Stimulated activated CD8-positive, alpha-beta memory T cell treated with anti-CD3 and anti-CD28 coated beads, Interleukin-15, amount 100 ng/mL, for 4 hours (primary cell): ENCODE results near the gene ULK3.

Experiments used
- DNase-seq, 2 donors: peaks; one replicate each; pipeline ENCODE4 v3.0.0-alpha.2; 2020; ENCODE audit warnings: low read depth in 2 of 2

ULK3 gene

DNA sequence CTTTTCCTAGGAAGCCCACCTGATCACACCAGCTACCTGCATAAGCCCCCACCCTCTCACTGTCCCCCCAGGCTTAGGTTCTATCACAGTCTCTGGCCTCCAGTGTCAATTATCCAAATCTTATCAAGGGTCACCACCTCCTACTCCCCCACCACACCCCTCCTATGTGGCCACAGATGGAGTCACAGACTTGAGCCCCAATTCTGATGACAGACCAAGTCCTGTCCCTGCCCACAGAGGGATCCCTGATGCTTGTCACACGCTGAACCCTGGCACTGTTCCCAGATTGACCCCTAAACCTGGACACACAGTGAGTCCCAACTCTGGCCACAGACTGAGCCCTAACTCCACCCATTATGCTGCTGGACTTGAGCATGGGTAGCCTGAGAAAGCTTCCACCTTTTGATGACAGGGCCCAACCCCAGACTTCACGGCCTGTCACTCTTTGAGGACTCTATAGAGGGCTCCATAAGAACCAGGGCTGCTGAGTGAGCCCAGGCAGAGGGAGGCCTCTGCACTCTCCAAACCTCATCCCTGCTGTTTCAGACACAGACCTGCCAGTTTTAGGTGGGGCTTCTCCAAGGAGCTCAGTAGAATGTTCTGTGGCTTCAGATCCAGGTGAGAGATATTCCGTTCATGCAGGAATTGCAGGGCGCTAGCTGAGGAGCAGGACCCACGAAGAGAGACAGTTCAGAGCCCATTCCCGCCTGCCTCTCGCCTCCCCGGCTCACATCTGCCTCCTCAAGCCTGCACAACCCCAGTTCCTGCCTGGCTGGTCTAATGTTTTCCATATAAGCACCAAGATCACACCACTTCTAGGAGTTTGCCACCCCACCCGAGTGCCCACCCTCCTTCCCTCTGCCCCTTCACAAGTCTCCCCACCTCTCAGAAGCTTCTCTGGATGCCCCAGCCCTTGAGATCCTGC is 1.8 kb downstream of the ULK3 start:
- DNase-seq: no peak

DNA sequence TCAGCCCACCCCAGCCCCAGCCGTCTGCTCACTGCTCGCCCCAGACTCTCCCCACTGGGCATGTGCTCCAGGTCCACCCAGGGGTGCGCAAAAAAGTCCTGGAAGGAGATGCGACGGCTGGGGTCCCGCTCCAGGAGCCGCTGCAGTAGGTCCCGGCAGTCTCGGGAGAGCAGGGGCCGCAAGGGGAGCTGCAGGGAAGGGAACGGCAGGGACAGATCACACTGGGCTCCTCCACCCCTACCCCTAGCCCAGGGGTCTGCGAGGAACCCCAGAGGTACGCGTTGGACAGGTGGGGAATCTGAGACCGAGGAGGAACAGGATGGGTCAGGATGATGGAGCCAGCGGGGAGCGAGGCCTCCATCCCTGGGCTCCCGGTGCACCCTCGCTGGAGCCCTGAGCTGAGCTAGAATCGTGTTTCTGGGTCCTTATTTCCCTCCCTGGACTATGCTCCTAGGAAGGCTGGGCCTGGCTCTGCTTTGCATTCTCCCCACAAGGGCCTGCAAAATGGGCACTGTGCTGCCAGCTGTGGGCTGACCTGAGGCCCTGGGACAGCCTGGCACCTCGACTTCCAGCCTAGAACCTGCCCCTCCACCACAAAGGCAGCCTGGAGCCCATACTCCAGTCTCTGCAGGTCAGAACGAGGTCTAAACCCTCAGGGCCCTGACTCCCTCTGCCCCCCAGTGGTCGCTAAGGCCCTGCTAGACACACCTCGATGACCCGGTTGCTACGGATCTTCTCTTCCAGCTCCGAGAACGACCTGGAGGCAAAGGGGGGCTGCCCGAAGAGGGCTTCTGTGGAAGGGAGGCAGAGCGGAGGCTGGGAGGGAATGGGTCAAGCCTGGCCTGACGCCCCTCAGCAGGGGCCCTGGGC is 3.2 kb downstream of the ULK3 start:
- DNase-seq: no peak

DNA sequence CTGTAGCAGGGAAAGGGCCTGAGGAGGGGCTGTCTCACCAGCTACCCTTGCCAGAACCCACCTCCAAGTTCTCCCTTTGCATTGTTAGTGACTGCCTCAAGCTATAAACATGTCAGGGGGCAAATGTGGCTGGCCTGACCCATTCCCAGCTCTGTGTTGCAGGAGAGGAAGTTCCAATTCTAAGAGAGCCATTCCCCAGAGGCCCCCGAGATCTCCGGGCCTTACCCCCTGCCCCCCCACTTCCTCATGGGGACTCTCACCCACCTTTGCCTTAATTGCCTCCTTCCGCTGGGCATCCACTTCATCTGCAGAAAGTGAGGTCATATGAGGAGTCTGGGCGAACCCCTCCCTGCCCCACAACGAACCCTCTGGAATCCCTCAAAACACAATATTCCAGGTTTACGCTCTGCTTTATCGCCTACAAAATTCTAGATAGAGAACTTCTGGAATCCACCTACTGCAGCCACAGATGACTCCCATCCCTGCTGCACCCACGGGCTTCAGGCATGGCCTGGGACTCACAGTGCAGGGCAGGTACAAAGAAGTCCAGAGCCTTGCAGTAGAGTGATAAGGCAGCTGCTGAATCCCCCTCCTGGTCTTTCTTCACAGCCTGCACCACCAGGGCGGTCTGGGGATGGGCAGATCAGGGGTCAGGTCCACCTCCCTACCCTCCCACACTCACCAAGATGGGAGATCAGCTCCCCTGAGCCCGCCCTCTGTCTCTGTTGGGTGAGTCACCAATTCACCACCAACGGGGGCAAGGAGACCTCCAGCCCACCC is 4.0 kb downstream of the ULK3 start:
- no peak for DNase-seq

DNA sequence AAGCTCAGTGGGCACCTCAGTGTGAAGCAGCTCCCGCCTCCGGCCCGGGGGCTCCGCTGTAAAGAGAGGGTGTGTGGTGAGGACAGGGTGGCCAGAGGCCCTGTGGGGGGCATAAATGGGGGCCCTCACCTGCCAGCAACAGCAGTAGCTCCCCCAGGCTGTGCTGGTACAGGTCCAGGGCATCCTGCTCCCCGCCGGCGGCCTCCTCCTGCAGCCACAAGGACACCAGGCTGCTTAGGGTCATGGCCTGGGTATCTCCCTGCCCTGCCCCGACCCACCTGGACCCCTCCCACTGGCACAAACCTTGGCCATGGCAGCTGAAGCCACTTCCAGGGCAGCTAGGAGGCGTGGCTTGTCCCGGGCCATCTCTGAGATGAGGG is 4.8 kb downstream of the ULK3 start:
- no peak for DNase-seq

DNA sequence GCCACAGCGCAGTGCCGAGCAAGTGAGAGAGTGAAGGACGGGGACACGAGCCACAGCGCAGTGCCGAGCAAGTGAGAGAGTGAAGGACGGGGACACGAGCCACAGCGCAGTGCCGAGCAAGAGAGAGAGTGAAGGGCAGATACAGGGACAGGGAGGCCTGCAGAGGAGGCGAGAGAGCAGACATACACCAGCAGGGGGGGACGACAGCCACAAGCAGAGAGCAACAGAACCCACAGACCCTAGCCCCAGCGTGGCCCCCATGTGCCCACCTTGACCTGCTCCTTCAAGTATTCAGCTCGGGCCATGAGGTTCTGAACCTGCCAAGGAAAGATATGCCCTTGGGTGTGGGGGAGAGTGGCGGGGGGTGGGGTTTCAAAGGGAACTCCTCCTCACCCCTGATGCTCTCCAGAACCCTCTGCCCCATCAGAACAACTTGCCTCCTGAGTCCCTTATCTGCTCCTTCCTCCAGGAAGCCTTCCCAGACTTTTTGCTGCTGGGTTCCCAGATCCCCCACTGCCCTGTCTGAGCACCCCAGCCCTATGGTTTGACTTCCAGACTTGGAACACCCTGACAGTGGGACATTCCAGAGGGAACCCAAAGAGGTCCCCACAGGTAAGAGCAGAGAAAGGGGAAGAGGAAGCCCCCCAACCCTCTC is 5.3 kb downstream of the ULK3 start:
- DNase-seq: no peak

DNA sequence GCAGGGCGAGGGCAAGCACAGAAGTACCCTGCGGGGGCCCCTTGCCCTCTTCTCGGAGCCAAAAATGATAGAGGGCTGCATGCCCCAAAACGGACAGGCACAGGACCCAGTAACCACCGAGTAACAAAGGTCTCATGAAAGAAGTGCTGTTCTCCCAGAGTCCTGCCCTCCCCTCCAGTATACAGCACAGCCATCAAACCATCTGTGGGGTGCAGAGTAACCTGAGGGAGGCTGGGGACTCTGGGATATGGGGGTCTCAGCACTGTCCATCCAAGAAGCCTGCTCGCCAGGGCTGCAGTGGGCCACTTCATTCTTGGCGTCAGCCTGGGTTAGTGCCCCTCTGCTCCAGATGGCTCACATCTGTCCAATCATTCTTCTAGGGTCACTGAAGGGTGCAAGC is 6.1 kb downstream of the ULK3 start:
- no peak for DNase-seq

DNA sequence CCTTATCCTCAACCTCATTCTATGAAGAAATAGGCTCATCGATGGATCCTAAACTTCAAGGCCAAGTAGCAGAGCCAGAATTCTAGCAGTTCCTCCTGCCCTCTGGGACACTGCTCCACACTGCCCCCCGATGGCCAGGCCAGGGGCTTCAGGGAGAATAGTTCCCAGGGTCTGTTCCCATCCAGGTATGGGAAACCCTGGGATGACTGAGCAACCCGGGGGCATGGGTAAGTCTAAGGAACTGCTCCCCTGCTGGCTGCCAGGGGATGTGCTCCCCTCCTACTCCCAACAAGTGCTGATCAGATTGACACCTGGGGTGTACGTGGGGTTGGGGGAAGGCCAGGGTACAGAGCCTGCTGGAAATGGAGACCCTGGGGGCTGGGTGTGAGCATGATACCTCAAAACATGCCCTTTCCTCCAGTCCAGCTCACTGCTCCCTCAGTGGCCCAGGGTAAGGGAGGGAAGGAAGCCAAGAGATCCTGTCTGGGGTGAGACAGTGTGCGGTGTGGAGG is 7.6 kb downstream of the ULK3 start:
- DNase-seq: no peak

DNA sequence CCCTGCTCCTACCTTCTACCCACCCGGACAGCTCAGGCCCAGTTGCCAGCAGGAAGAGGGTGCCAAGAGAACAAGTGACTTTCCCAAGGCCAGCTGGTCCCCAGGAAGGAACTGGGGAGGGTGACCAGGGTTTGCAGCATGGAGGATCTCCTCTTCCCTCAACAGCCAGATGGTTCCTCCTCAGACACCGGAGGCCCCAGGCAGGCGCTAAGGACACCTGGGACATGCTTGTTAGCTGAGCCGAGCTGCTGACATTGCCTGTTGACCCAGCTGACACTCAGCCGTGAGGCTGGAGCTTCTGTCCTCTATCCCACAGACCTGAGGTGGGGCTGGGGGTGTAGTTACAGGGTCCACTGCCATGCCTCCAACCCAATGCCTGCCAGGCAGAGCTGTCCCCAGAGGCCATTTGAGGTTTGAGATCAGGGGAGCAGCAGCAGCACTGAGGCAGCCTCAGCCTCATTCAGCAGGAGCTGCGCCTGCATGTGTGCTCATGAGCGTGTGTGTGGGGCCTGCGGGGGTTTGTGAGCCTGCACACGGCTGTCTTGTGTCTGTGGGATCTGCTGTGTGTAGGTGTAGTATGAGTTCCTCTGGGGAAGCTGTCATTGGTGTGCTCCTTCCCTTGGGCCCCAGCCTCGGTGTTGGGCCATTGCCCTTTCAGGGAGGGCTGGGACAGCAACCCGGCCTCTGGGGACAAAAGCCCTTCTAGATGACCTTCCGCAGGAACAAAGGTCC is 9.4 kb downstream of the ULK3 start:
- DNase-seq: no peak

DNA sequence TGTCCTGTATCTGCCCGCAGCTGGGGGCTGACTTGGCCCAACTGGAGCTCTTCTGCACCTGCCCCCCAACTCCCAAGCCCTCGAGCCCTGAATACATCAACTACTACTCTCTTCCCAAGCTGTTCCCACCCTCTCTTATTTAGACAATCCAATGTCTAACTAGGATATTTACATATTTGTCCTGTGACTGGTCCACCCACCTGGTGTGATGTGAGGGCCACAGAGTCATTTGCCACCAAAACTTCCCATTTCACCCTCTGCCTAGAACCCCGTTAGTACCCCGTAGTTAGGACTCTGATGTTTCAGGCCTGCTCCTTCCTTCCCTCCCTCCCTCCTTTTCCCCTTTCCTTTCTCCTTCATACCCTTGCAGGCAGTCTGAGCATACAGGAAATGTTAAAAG is 10.1 kb downstream of the ULK3 start:
- DNase-seq: no peak

DNA sequence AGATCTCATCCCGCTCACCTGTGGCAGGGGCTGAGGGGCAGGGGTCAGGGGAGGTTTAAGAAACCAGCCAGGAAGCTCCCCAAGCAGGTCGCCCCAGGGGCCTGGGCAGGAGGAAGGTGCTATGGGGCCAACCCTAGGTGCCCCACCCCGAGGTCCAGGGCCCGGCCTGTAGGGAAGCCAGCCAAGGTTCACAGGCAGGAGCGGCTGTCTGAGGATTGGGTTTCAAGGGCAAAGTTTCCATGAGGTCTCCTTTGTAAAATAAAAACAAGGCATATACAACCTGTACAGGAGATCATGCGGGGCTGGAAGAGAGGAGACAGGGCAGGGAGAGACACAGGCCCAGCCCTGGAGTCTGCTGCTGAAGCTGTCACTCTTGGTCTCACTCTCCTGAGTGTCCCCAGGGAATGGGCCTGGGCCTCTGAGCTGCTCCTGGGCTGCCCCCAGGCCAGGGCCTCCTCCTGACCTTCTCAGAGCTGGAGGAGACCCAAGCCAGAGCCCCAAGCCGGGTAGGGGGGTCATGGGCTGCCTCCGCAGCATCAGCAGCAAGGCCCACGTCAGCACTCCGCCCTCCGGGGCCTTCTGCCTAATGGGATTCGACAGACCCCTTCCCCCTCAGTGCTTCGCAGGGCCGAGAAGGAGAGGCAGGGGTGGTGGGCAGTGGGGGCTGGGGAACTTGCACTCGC is 11.0 kb downstream of the ULK3 start:
- DNase-seq: no peak

DNA sequence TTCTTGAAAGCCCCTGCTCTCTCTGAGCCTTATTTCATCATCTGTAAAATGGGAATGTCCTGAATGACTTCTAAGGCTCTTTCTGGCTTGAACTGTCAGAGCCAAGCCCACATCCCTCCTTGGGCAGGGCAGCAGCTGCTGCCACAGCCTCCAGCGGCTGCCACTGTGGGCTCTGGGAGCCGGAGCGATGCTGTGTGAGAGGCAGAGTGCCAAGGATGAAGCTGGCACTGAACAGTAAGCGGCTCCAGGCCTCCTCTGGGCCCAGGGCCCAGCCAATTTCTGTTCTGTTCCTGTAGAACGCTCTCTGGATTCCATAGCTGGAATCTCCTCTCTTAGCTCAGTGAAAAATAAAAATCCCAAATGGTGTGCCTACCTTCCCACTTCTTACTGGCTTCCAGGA is 12.1 kb downstream of the ULK3 start:
- DNase-seq: no peak

DNA sequence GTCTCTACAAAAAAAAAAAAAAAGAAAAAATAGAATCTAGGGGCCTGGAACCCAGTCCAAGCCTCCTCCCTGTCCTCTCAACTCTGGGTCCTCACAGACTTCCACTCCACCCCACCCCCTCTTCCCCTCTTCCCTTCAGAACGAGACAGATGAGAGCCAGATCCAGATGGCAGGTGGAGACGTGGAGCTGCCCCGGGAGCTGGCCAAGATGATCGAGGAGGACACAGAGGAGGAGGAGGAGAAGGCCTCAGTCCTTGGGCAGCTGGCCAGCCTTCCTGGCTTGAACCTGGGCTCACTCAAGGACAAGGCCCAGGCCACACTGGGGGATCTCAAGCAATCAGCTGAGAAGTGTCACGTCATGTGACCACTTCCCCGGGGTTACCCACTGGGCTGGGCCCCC is 13.0 kb downstream of the ULK3 start:
- DNase-seq: no peak

DNA sequence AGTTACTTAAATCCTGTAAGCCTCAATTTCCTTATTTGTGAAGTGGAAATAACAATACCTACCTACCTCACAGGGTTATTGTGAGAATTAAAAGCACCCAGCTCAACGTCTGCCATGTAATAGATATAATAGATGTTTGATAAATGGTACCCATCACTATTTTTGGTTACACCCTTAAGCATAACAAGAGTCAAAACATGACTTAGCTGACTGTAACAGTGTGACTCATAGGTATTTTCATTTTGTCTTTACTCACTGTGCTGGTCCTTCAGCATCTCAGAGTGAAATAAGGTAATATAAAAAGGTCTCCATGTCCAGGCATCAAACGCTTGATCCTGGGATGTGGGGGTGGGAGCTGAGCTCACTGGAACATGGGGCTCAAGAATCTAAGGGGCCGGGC is 13.5 kb downstream of the ULK3 start:
- no peak for DNase-seq

DNA sequence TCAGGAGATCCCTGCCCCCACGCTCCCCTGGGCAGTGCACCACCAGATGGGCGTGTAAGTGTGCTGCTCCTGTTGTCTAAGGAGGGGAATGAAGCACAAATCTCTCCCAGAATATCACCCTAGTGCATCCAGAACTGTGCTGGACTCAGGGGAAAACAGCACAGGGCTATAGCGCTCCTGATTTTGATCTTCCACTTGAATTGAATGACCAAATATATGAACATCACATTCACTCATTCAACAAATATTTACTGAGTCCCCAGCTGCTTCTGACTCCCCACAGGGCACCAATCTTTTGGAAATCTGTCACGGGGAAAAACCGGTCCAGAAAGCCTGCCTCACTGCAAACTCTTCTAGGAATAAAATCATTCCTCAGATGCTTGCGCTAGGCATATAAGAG is 14.1 kb downstream of the ULK3 start:
- DNase-seq: no peak

DNA sequence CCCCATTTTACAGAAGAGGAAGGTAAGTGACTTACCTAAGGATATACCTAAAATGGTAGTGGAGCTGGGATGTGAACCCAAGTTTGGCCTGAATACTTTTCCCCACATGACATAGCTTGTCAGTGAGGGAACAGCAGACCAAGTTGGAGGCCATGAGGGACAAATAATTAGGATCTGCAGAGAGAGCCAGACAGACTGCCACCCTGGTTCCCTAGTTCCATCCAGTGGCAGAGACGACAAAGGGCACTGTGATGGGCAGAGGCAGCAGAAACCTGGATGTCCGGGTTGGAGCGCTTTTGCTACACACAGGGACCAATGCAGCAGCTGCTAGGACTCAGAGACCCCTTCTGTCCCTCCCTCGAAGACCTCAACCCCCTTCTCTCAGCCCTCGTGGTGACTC is 15.3 kb downstream of the ULK3 start:
- no peak for DNase-seq

DNA sequence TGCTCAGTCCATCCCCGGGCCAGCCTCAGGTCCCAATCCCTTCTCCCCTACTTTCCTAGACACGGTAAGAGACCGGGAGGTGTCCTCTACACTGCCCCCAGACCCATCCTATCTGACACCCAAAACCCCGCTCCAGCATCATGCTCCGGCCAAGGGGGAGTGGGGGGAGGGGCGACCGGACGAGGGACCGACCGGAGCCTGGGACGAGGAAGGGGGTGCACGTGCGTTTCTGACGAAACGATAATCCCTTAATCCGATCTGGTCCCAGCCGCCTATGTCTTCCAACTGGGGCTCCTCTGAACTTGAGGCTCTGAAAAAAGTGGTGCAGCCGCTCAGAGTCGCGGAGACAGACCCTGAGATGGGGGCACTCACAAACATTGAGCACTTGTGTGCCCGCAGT is 16.0 kb downstream of the ULK3 start:
- no peak for DNase-seq

DNA sequence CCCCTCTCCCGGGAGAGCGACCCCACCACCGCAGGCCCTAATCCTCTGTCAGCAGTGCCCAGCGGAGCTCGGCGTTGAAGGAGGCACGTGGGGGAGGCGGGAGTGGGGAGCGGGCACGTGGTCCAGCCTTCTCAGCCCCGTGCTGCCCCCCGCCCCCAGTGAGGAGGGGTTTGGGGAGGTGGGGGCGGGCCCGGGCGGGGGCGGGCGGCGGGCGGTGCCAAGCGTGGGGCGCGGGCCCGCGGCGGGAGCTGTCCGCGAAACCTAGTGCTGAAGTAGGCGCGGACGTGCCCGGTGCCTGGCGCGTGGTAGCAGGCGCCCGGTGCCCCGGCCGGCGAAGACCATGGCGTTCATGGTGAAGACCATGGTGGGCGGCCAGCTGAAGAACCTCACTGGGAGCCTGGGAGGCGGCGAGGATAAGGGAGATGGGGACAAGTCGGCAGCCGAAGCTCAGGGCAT is 16.6 kb downstream of the ULK3 start, which contains the start of gene CPLX3:
Gene CPLX3, plus strand, starts transcription at position 264 of the 456 bp plus-strand sequence. Its CDS starts 77 bp downstream, at position 341.
- no peak for DNase-seq

DNA sequence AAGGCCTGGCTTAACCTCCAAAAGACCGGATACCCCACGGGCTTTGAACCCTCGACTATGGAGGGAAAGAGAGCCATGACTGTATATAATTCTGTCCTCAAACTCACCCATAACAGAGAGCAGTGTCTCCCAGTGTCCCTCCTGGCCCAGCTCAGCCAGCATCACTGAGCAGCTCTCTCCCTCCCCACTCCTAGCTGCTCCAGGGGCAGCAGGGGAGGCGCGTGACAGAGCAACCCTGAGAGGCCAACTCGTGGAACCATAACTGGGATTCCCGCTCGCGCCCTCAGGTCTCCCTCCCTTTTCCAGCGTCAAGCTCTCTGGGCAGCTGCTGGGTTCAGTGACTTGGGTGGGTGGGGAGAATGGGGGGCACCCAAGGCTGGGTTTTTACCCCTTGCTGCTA is 17.1 kb downstream of the ULK3 start:
- DNase-seq: no peak

DNA sequence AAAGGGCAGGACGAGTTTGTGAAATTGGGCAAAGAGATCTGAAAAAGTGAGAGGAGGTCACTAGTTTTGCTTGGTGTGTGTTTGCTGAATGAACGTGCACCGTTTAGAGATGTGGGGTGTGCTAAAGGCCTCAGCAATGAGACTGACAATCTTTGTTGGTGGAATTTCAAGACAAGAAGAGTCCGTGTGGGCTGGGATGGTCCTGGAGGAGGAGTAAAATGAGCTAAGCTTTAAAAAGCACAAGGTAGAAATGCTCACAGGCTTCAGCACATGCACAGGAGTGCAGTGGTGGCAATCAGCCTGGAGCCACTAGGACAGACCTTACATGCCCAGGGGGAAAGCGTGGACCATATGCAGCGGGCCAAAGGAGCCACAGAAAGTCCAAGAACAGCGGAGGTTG is 18.0 kb downstream of the ULK3 start:
- DNase-seq: no peak

DNA sequence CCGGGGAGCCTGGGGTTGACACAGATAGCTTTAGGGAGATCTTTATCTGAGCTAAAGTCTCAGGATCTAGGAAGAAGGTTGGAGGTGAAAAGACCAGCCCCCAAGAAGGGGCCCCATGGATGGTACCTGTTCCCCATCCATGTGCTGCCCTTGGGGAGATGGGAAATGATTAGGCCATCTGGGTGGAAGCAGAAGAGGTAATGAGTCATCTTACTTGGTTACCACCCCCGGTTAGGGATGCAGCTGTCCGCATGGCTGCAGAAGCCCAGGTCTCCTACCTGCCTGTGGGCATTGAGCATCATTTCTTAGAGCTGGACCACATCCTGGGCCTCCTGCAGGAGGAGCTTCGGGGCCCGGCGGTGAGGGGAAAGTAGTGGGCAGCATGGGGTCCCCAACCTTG is 19.6 kb downstream of the ULK3 start:
- DNase-seq: no peak
